GM18502 (cell line): ENCODE measurements around the gene RECK.

Experiments used
- ATAC-seq: cut with Tn5 transposase; IDR thresholded peaks from one replicate; pipeline ENCODE4 v1.9.1; 2021; ENCODE audit warnings: mild to moderate bottlenecking; ENCODE audit not compliant: unreplicated experiment, poor library complexity

Gene RECK

DNA sequence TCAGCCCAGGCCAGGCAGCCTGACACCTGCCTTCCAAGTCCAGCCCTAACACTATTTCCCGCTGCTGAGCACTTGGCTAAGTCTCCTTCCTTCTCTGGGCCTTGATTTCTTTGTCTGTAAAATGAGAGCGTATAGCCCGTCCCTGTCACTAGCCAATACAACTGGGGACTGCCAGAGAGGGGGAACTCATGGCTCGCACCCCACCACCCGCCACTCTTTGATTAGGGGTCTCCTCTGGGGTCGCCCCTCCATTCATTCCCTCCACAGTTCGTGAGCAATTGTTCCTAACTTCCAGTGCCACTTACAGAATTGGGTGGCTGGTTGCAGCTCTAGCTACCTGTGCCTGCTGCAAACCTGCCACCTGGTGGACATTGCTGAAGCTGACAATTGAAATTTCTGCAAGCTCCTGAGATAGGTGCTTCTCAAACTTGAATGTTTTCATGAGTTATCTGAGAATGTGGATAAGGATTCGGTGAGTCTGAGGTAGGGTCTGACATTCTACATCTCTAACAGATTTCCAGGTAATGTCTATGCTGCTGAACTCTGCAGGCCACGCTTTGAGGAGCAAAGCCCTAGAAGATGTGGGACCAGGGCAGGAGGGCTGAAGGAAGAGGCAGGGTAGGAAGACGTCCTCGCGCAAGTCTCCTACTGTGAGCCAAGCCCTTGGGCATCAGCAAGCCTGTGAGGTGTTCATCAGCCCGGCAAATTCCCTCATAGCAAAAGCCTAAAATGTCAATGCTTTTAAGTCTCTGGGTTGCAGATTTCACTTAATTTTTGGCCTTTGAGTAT is 13.3 kb upstream of the RECK start:
- no peak for ATAC-seq

DNA sequence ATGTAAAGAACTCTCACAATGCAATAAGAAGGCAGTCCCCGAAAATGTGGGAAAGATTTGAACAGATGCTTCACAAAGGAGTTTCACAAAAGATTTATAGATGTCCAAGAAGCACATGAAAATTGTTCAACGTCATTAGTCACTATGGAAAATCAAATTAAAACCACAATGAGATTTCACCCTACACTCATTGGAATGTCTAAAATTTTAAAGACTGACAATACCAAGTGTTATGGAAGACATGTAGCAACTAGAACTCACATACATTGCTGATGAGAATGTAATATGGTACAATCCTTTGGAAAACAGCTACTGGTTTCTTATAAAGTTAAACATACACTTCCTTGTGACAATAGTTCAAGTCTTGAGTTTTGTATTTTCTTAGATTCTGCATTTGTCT is 11.0 kb upstream of the RECK start:
- no peak for ATAC-seq

GRCh38 chr9:36029202-36029601 is 7.5 kb upstream of the RECK start:
- no peak for ATAC-seq

DNA sequence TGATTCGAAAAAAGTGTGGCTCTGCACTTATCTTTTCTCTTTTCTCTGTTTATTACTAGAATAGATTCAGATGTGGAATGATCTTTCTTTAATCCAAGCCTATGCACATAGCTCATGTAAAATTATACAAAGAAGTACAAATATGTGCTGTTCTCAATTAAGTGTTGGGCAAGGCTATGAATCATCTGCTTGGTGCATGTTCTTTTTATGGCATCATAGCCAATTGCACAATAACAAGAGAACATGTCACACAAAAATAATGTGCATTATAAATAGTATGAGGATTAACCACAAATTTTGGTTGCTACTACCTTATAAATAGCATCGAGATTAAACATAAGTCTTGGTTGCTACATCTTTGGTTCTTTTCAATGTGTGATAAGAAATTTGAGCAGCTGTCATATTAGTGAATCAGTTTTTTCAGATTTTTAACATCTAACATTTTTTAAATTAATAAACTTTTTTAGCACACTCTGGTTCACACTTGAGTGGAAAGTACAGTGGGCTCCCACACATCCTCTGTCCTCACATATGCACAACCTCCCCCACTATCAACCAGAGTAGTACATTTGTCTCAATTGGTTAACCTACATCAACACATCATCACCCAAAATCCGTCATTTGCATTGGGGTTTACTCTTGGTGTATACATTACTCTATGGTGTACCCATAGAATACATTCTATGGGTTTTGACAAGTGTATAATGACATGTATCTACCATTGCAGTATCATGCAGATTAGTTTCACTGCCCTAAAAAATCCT is 6.8 kb upstream of the RECK start:
- no peak for ATAC-seq

- ATAC-seq, result no peak
These were observed 5.8 kb upstream of the RECK start for GRCh38 chr9:36030871-36031270.

GRCh38 chr9:36031774-36032555 is 4.7 kb upstream of the RECK start:
- ATAC-seq, result no peak

DNA sequence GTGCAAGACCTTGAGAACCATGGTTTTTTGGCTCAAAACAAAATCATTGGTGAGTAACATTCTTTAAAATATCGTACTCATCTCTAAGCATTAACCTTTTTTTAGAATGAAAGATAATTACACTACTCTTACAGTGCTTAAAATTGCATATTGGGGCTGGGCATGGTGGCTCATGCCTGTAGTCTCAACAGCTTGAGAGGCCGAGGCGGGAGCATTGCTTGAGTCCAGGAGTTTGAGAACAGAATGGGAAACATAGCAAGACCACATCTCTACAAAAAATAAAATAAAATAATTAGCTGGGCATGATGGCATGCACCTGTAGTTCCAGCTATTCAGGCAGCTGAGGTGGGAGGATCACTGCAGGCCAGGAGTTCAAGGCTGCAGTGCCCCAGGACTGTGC is 2.9 kb upstream of the RECK start:
- no peak for ATAC-seq

GRCh38 chr9:36034234-36034633 is 2.5 kb upstream of the RECK start:
- ATAC-seq, result no peak

DNA sequence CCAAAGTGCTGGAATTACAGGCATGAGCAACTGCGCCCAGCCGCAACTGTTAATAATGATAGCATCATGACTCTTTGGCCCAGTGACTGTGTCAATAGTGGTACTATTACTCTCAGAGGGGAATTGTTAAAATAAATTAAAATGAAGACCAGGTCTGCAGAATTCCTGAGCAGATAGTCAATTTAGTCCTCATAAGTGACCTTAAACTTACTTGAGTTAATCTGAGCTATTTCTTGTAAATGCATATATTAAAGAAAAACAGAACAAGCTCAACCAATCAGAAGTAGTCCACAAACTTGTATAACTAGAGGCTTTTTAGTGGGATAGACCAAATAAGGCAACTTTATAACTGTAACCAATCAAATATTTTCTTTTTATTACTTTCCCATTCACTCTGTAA is 1.7 kb upstream of the RECK start:
- ATAC-seq, result no peak

DNA sequence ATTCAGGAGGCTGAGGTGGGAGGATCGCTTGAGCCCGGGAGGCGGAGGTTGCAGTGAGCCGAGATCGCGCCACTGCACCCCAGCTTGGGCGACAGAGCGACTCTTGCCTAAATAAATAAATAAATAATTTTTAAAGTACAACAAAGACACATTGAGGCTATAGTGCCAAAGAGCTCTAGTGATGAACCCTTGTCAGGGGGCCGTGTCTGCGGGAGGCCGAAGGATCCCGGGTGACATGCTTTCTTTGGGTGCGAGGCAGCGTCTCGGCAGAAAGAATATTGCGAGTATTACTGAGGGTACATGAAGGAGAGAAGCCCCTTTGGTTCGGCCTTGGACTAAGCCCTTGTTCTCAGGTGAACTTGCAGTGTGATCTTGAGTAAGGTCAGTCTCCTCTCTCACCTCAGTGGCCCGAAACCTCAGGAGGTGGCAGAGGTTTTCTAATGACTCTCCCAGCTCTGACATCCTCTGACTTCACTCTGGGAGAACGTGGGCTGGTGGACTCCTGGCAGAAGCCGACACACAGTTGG is 397 bp upstream of the RECK start:
- no peak for ATAC-seq

GRCh38 chr9:36037549-36038122 is 923 bp downstream of the RECK start:
- no peak for ATAC-seq

- no peak for ATAC-seq
These were observed 2.4 kb downstream of the RECK start for GRCh38 chr9:36039121-36039520.

DNA sequence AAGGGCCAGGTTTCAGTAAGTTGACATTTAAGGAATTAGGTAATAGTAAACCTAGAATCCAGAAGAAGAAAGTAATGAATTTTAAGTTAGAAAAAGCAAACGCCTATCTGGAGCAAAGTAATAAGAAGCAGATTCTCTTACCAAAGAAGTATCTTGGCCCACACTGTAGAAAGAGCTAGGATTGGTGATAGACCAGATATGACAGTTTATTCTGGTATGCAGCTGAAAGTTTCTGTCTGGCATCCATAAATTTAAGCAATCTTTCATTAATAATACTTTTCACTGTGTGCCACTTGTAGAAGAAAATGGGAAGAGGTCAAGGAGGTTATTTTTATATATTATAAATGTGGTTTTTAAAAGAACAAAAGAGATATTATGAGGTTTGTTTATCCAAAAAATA is 3.0 kb downstream of the RECK start:
- ATAC-seq, result no peak

- ATAC-seq, result no peak
These were observed 3.7 kb downstream of the RECK start for GRCh38 chr9:36040271-36040925.

- ATAC-seq, result no peak
These were observed 4.8 kb downstream of the RECK start for GRCh38 chr9:36041506-36041905.

DNA sequence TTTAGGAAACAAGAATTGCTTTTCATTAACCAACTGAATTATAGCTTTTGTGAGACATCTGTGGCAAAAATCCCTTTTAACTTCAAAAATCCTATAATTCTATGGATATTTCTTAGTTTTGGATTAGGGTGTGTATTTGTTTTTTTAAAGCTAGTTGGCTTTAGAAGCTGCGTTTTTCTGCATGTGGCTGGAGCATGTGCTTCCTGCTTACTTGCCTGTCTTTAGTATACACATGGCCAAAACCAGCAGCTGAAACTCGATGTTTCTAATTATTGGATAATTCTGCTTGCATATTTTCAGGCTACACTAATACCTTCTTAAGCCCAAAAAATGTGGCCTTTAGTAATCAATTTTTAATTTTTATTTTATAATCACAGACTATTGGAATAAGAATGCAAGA is 8.9 kb downstream of the RECK start:
- no peak for ATAC-seq

DNA sequence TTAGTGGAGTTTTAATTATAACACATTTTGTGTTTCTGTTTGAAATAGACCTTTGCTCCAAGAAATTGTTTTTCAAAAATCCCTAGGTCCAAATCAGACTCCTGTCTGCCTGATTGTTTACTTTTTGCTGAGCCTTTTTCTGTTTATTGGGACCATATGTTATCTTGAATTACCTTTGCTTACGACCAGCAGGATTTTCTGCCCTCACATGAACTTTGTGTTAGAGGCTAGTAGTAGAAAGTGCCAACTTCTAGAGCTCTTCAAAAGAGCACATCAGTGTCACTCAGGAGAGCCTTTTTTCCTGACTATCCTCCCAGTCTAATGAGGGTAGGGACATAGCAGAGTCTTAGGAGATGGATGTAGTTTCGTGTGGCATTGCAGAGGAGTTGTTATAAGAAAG is 10.2 kb downstream of the RECK start:
- no peak for ATAC-seq

GRCh38 chr9:36049408-36049807 is 12.7 kb downstream of the RECK start:
- no peak for ATAC-seq

- ATAC-seq, result no peak
These were observed 13.8 kb downstream of the RECK start for GRCh38 chr9:36050476-36050875.

DNA sequence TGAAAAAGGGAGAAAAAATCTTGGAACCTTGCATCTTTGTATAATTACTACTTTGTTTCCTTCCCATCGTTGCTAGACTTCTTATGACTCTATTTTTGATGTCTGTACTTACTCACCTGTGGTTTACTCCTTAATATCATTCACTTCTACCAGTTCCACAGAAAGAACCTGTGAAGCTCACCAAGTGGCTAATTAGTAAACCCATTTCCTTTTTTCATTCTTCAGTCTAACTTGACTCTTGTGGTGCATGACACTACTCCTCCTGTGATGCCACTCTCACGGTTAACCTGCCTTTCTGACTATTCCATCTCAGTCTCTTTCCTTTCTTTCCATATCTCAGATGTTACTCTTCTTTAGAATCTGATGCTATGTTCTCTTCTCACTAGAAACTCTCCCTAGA is 14.6 kb downstream of the RECK start:
- ATAC-seq, result no peak
